NCI-H1417 treated with DMSO at 0.1 percent for 48 hours (cell line): ENCODE results near the gene LENG1.
"Not testable (repeated sequence)": the region's sequence is repeated elsewhere in the genome, so short reads cannot be mapped to it uniquely, and the experiment has no call there.

ENCODE experiments used
- DNase-seq: peaks from one replicate; lab custom pipeline; 2025; lab: John Stamatoyannopoulos, UW

Gene LENG1

GRCh38 chr19:54159352-54160181 lies at the start of gene LENG1:
TSS of gene LENG1 (minus strand) at chr19:54159721. CDS start at chr19:54159695, 26 bp downstream.
- peak; percentile 95 for DNase-seq

- DNase-seq, result no peak
Observed at GRCh38 chr19:54208784-54209057, 49.2 kb upstream of the LENG1 start.

GRCh38 chr19:54207983-54208783 lies 48.7 kb upstream of the LENG1 start:
- no peak for DNase-seq

GRCh38 chr19:54207676-54207982 lies 48.1 kb upstream of the LENG1 start:
- no peak for DNase-seq

GRCh38 chr19:54207193-54207592 lies 47.7 kb upstream of the LENG1 start:
- DNase-seq, result not testable (repeated sequence)

- no peak for DNase-seq
Observed at GRCh38 chr19:54206831-54207177, 47.3 kb upstream of the LENG1 start.

- DNase-seq, result no peak
Observed at GRCh38 chr19:54206030-54206830, 46.7 kb upstream of the LENG1 start.

- no peak for DNase-seq
Observed at GRCh38 chr19:54204767-54205468, 45.4 kb upstream of the LENG1 start.

- DNase-seq, result no peak
Observed at GRCh38 chr19:54203151-54203611, 43.7 kb upstream of the LENG1 start.

- no peak for DNase-seq
Observed at GRCh38 chr19:54201980-54202379, 42.5 kb upstream of the LENG1 start.

- DNase-seq, result no peak
Observed at GRCh38 chr19:54201172-54201701, 41.7 kb upstream of the LENG1 start.

GRCh38 chr19:54199401-54199800 lies 39.9 kb upstream of the LENG1 start:
- DNase-seq, result no peak

- DNase-seq, result no peak
Observed at GRCh38 chr19:54197121-54197520, 37.6 kb upstream of the LENG1 start.

- DNase-seq, result no peak
Observed at GRCh38 chr19:54196536-54196935, 37.0 kb upstream of the LENG1 start.

- not testable (repeated sequence) for DNase-seq
Observed at GRCh38 chr19:54194463-54194862, 34.9 kb upstream of the LENG1 start.

- DNase-seq, result no peak
Observed at GRCh38 chr19:54193011-54193410, 33.5 kb upstream of the LENG1 start.

- DNase-seq, result no peak
Observed at GRCh38 chr19:54191811-54192453, 32.4 kb upstream of the LENG1 start.

- peak; percentile 30 for DNase-seq
Observed at GRCh38 chr19:54191011-54191810, 31.7 kb upstream of the LENG1 start, which contains the start of gene TSEN34. TSS of gene TSEN34 (plus strand) at chr19:54191308. CDS start at chr19:54191365, 57 bp downstream.

GRCh38 chr19:54190503-54191010 lies 31.0 kb upstream of the LENG1 start:
- DNase-seq, result peak; percentile 96
